ENCODE results near the gene PPM1B. TPM values are rescaled to one million over a fixed set of nuclear protein-coding genes. Genes with fewer than 3 reads are reported as not detected.
"Not testable (repeated sequence)": the region's sequence is repeated elsewhere in the genome, so short reads cannot be mapped to it uniquely, and the experiment has no call there.

Gene PPM1B
- total and polyA plus RNA-seq, 2 of the 4 experiments (the other 2 are of a cell fraction): 13.4 to 14.7 TPM

DNA sequence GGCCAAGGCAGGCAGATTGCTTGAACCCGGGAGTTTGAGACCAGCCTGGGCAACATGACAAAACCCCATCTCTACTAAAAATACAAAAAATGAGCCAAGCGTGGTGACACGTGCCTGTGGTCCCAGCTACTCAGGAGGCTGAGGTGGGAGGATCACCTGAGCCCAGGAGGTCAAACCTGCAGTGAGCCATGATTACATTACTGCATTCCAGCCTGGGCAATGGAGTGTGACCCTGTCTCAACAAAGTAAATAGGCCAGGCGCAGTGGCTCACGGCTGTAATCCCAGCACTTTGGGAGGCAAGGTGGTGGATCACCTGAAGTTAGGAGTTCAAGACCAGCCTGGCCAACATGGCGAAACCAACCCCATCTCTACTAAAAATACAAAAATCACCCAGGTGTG, 80.6 kb downstream of the PPM1B start:
- H4K91ac ChIP-seq (ENCODE audit: insufficient read depth, low read depth, low read length); POLR2A ChIA-PET (ENCODE audit: unreplicated experiment); H3K36me3 ChIP-seq (ENCODE audit: control insufficient read depth, insufficient read depth, low read length); H2AK9ac ChIP-seq (replicated peaks; ENCODE audit: low read depth, low read length, poor library complexity); H3K23ac ChIP-seq (ENCODE audit: low read depth, low read length); H2BK120ac ChIP-seq (ENCODE audit: low read depth, low read length); H4K8ac ChIP-seq (ENCODE audit: low read depth in 2 of 2, low read length in 2 of 2); H2AK5ac ChIP-seq (ENCODE audit: low read depth, low read length); H3K27ac ChIP-seq (ENCODE audit: insufficient read depth, low read length); CTCF ChIA-PET; BruUV-seq (replicated peaks); H3K4me2 ChIP-seq (ENCODE audit: low read depth, low read length); DNase-seq; ATAC-seq (ENCODE audit: low read depth); dilution Hi-C loops (cut with HindIII; ENCODE audit: low sequenced_read_pairs, unreplicated experiment); H3K14ac ChIP-seq (replicated peaks; ENCODE audit: low read depth, low read length); H2AFZ ChIP-seq (replicated peaks; ENCODE audit: low read length, poor library complexity); H3K56ac ChIP-seq (ENCODE audit: extremely low read depth, insufficient read depth, low read length); H2BK5ac ChIP-seq (ENCODE audit: low read depth, low read length, poor library complexity, severe bottlenecking); in situ Hi-C loops (cut with MboI; ENCODE audit: low sequenced_read_pairs); H3K9me1 ChIP-seq (ENCODE audit: insufficient read depth, low read length); H4K20me1 ChIP-seq (ENCODE audit: insufficient read depth, low read length); H3K4me1 ChIP-seq (ENCODE audit: control insufficient read depth, insufficient read depth, low read length); H3K79me1 ChIP-seq (ENCODE audit: low read depth in 1 of 2, low read length in 2 of 2); H4K5ac ChIP-seq (ENCODE audit: low read depth, low read length); H3K9me3 ChIP-seq (ENCODE audit: control insufficient read depth, insufficient read depth, low read length); H3K18ac ChIP-seq (ENCODE audit: low read depth, low read length); H3K4me3 ChIP-seq (ENCODE audit: insufficient read depth, low read depth, low read length); H2BK20ac ChIP-seq (ENCODE audit: low read depth, low read length); H3K27me3 ChIP-seq (ENCODE audit: control insufficient read depth, insufficient read depth, low read length); H3K4ac ChIP-seq (ENCODE audit: low read depth, low read length); H3K9ac ChIP-seq (ENCODE audit: low read depth, low read length); H2BK15ac ChIP-seq (ENCODE audit: low read depth, low read length): not testable (repeated sequence)
- intact Hi-C loops (cut with micrococcal nuclease): loop anchor here (10.0 kb wide), 1 partner anchor 466 kb away; no protein-coding TSS in a partner anchor
- 0% methylated on average over 1 of the region's 6 CpGs; no CpG with 5 or more reads in 1 of the 2 experiments for whole genome bisulfite sequencing, 2 experiments (ENCODE audit: extremely low coverage in 2 of 2, insufficient read length in 1 of 2)

Data from IMR-90 (cell line).